NCI-H510A treated with DMSO at 0.1 percent for 48 hours (cell line): ENCODE data around the gene AGFG1.
"Not testable (repeated sequence)": the region's sequence is repeated elsewhere in the genome, so short reads cannot be mapped to it uniquely, and the experiment has no call there.

Experiments used
- DNase-seq: peaks from one replicate; lab custom pipeline; 2025; lab: John Stamatoyannopoulos, UW

The AGFG1 gene

GRCh38 chr2:227499627-227500300 lies 27.8 kb downstream of the AGFG1 start:
- no peak for DNase-seq

GRCh38 chr2:227500301-227500630 lies 28.3 kb downstream of the AGFG1 start:
- DNase-seq, result no peak

GRCh38 chr2:227503433-227504406 lies 31.8 kb downstream of the AGFG1 start:
- no peak for DNase-seq

GRCh38 chr2:227504700-227505099 lies 32.7 kb downstream of the AGFG1 start:
- DNase-seq, result peak; percentile 39

GRCh38 chr2:227506456-227506855 lies 34.5 kb downstream of the AGFG1 start:
- DNase-seq, result no peak

GRCh38 chr2:227507963-227508362 lies 36.0 kb downstream of the AGFG1 start:
- DNase-seq, result no peak

GRCh38 chr2:227509076-227509475 lies 37.1 kb downstream of the AGFG1 start:
- DNase-seq, result no peak

GRCh38 chr2:227509824-227510619 lies 38.1 kb downstream of the AGFG1 start:
- DNase-seq, result peak; percentile 62

- no peak for DNase-seq
These were observed 38.6 kb downstream of the AGFG1 start for GRCh38 chr2:227510620-227510958.

- DNase-seq, result no peak
These were observed 39.4 kb downstream of the AGFG1 start for GRCh38 chr2:227511239-227511930.

- no peak for DNase-seq
These were observed 40.0 kb downstream of the AGFG1 start for GRCh38 chr2:227511955-227512354.

GRCh38 chr2:227513113-227513512 lies 41.2 kb downstream of the AGFG1 start:
- DNase-seq, result no peak

GRCh38 chr2:227515742-227516141 lies 43.8 kb downstream of the AGFG1 start:
- DNase-seq, result no peak

GRCh38 chr2:227517724-227518123 lies 45.8 kb downstream of the AGFG1 start:
- no peak for DNase-seq

- not testable (repeated sequence) for DNase-seq
These were observed 46.4 kb downstream of the AGFG1 start for GRCh38 chr2:227518278-227518865.

- DNase-seq, result not testable (repeated sequence)
These were observed 49.2 kb downstream of the AGFG1 start for GRCh38 chr2:227521178-227521577.

GRCh38 chr2:227524665-227525064 lies 52.7 kb downstream of the AGFG1 start:
- DNase-seq, result no peak

GRCh38 chr2:227527351-227527750 lies 55.4 kb downstream of the AGFG1 start:
- no peak for DNase-seq

- DNase-seq, result no peak
These were observed 56.8 kb downstream of the AGFG1 start for GRCh38 chr2:227528803-227529202.

GRCh38 chr2:227529871-227530270 lies 57.9 kb downstream of the AGFG1 start:
- no peak for DNase-seq

- DNase-seq, result peak; percentile 24
These were observed 62.8 kb downstream of the AGFG1 start for GRCh38 chr2:227534714-227535113.

- no peak for DNase-seq
These were observed 64.5 kb downstream of the AGFG1 start for GRCh38 chr2:227536445-227536844.
